Neural progenitor cell (in vitro differentiated cells): Measurements from ENCODE around the gene PAFAH2.

ENCODE experiments used
- EZH2 ChIP-seq: fragments of 200-600 bp; sonication (generic); IDR thresholded peaks from 2 replicates; pipeline ENCODE4 v1.6.1; 2017; ENCODE audit warnings: antibody characterized with exemption, mild to moderate bottlenecking, moderate library complexity
- EZH2phosphoT487 ChIP-seq: fragments of 200-600 bp; sonication (generic); IDR thresholded peaks from 2 replicates; pipeline ENCODE4 v1.6.1; 2017; ENCODE audit warnings: antibody characterized with exemption
- TF ChIP-seq, protein P1 (sequence below): fragments of 200-600 bp; sonication (generic); IDR thresholded peaks from 2 replicates; pipeline ENCODE4 v1.5.1; 2017; ENCODE audit warnings: antibody characterized with exemption, mild to moderate bottlenecking

DNA sequence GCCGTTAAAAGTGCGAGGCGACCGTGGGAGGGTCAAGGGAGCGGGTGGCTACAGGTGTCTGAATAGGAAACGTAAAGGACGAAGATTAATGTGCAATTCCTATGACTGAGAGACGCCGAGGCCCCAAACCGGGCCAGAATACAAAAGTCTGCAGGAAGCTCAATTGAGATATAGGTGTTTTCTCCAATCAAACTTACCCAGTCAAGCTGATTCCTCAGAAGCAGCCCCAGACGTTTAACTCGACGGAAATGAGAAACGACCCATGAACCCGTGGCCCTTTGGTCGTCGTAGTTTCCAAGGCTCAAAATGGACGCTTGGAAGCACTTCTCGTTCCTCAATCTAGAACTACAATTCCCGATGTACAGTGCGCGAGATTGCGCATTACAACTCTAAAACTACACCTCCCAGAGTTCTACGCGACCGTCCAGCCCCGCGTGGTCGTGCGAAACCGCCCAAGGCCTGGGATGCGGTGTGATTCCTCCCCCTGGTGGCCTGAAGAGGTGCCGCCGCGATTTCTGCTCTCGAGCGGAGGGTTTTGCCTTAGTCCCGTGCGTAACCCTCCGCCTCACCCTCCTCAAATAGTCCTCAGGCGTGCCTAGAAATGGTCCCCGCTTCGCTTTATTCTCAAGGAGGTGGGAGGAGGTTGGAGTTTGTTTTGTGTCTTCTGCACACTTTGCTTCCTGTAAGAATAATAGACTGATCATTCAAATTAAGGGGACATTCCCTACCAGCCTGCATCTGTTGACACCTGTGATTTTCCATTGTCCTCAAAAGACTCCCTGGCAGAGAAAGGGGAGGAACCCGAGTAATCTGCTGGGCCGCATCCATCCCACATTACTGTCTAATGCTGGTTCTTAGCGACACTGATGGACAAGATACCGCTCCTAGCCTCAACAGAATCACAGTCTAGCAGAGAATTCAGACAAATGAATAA lies at the start of gene PAFAH2:
- no peak for TF ChIP-seq EZH2phosphoT487
- TF ChIP-seq, protein P1, sequence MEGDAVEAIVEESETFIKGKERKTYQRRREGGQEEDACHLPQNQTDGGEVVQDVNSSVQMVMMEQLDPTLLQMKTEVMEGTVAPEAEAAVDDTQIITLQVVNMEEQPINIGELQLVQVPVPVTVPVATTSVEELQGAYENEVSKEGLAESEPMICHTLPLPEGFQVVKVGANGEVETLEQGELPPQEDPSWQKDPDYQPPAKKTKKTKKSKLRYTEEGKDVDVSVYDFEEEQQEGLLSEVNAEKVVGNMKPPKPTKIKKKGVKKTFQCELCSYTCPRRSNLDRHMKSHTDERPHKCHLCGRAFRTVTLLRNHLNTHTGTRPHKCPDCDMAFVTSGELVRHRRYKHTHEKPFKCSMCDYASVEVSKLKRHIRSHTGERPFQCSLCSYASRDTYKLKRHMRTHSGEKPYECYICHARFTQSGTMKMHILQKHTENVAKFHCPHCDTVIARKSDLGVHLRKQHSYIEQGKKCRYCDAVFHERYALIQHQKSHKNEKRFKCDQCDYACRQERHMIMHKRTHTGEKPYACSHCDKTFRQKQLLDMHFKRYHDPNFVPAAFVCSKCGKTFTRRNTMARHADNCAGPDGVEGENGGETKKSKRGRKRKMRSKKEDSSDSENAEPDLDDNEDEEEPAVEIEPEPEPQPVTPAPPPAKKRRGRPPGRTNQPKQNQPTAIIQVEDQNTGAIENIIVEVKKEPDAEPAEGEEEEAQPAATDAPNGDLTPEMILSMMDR = peak; percentile 94
- TF ChIP-seq EZH2 = peak; percentile 53
